Measurements from ENCODE around the gene MTURN. TPM values are rescaled to one million over a fixed set of nuclear protein-coding genes. Genes with fewer than 3 reads are reported as not detected.

MTURN gene
- total RNA-seq, 4 donors from 2014 or later: 32.0 to 86.3 (median 44.0) TPM

DNA sequence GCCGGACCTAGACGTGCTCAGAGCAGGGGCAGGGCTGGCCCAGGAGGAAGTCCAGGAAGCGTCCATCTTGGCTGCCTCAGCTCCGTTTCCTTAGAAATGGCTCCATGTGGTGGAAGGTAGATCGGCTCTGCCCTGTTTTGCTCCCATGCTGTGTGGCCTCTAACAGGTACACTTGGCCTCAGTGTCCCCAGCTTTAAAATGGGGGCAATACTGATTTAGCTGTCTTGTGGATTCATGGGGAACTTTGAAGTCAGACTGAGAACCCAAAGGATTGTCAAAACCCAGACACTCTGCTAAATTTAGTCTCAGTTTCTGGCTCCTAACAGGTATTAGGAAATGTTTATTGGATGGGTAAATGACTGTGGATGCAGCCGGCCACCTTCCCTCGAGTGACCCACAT, 15.9 kb downstream of the MTURN start:
- TF ChIP-seq, protein P1, sequence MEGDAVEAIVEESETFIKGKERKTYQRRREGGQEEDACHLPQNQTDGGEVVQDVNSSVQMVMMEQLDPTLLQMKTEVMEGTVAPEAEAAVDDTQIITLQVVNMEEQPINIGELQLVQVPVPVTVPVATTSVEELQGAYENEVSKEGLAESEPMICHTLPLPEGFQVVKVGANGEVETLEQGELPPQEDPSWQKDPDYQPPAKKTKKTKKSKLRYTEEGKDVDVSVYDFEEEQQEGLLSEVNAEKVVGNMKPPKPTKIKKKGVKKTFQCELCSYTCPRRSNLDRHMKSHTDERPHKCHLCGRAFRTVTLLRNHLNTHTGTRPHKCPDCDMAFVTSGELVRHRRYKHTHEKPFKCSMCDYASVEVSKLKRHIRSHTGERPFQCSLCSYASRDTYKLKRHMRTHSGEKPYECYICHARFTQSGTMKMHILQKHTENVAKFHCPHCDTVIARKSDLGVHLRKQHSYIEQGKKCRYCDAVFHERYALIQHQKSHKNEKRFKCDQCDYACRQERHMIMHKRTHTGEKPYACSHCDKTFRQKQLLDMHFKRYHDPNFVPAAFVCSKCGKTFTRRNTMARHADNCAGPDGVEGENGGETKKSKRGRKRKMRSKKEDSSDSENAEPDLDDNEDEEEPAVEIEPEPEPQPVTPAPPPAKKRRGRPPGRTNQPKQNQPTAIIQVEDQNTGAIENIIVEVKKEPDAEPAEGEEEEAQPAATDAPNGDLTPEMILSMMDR (IDR thresholded peaks at IDR 0.05): no peak
- no peak for TF ChIP-seq POLR2A (IDR thresholded peaks at IDR 0.05)
- H3K27me3 ChIP-seq: no peaks in the 10 kb centered on the region
- no peaks in the 10 kb centered on the region for H3K9me3 ChIP-seq
- intact Hi-C loops (cut with DNase I): no loop called here
- H3K4me3 ChIP-seq (replicated peaks in 1 of 3): no peak overlapping the region
- peaks cover 0 to 4% of the 10 kb centered on the region in 2 donors for H3K4me1 ChIP-seq
- DNase-seq: no peak
- no peak overlapping the region for H3K27ac ChIP-seq
- WGBS, 2 donors: 90 to 92% methylated on average over 7 of the region's 7 CpGs
- H3K36me3 ChIP-seq: no peaks in the 10 kb centered on the region

DNA sequence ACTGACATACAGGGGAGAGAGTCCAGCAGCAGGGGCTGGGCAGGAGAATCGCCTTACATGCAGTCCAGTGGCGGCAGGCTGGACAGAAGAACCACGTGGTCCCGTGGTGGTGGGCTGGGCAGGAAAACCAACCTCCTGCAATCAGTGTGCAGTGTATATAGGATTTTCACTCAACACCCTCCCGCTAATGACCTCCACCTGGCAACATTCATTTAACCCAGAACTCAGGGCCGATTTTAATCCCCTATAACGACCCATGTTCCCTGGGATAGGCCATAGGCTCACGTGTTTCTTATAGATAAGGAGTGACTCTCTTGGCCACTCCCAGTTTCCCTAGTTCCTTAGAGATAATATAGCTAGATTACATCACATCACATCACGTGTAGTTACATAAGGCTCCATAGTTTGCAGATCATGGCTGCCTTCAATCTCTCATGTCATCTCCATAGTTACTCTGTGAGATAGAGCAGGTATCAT, 19.4 kb downstream of the MTURN start:
- WGBS, 2 donors: 94 to 96% methylated on average over 9 of the region's 9 CpGs
- DNase-seq: no peak
- peaks cover 0 to 8% of the 10 kb centered on the region in 2 donors for H3K36me3 ChIP-seq

DNA sequence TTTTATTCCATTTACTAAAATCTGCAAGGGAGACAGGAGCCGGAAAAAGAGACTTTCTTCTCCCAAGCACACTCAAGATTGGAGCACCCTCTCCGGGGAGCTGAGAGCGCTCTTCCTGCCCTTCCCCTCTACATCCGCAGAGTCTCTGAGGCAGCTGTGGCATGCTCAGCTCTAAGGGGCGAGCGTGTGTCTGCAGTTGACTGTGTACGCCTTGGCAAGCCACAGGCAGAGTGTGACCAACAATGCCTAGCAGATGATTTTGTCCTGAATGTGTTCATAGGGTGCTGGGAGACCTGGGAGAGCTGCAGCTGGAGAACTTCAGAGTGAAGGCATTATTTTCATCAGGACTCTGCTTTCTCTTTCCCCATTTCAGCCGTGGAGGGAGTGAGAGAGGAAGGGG, 20.7 kb downstream of the MTURN start:
- WGBS, 2 donors: 47 to 53% methylated on average over 8 of the region's 8 CpGs
- Histone ChIP-seq H3K36me3 (peaks cover 0 to 8% of the 10 kb centered on the region in 2 donors), H3K9me3 (no peaks in the 10 kb centered on the region), H3K27ac (no peak overlapping the region), H3K4me3 (replicated peaks in 1 of 3) (no peak overlapping the region), H3K27me3 (no peaks in the 10 kb centered on the region), H3K4me1 (peaks cover 0 to 8% of the 10 kb centered on the region in 2 donors)
- DNase-seq: peak; percentile 49 to 57
- TF ChIP-seq POLR2A (IDR thresholded peaks at IDR 0.05): no peak
- TF ChIP-seq, protein P1 (IDR thresholded peaks at IDR 0.05): no peak
- intact Hi-C loops (cut with DNase I): no loop called here

More for the DNA sequence above, 19.4 kb downstream of the MTURN start:
- H3K4me1 ChIP-seq: peaks cover 0 to 4% of the 10 kb centered on the region in 2 donors
- TF ChIP-seq, protein P1 (IDR thresholded peaks at IDR 0.05): no peak
- no peak for TF ChIP-seq POLR2A (IDR thresholded peaks at IDR 0.05)
- H3K9me3 ChIP-seq: no peaks in the 10 kb centered on the region
- no peaks in the 10 kb centered on the region for H3K27me3 ChIP-seq
- H3K27ac ChIP-seq: no peak overlapping the region
- intact Hi-C loops (cut with DNase I): no loop called here
- no peak overlapping the region for H3K4me3 ChIP-seq (replicated peaks in 1 of 3)

DNA sequence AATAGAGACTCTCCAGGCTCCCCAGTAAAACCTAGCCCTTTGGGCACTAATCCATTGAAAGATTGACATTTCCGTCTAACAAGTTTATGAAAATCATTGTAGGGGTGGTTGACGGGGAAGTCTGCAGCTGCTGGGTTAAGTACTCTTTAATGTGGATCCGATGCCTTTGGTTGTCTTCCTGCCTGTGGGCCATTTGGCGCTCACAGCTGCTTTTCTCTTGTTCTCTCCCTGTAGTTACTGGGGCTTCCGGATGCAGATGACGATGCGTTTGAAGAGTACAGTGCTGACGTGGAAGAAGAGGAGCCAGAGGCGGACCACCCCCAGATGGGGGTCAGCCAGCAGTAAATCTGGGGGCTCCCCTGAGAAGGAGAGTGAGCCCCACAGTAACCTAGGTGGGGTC, 22.4 kb downstream of the MTURN start:
- no peak for TF ChIP-seq POLR2A (IDR thresholded peaks at IDR 0.05)
- TF ChIP-seq, protein P1 (IDR thresholded peaks at IDR 0.05): no peak
- Histone ChIP-seq H3K27ac (no peak overlapping the region), H3K27me3 (no peaks in the 10 kb centered on the region), H3K36me3 (peaks cover 0 to 8% of the 10 kb centered on the region in 2 donors), H3K4me3 (replicated peaks in 1 of 3) (no peak overlapping the region), H3K4me1 (peaks cover 0 to 8% of the 10 kb centered on the region in 2 donors), H3K9me3 (no peaks in the 10 kb centered on the region)
- intact Hi-C loops (cut with DNase I): no loop called here
- WGBS, 2 donors: 87 to 95% methylated on average over 9 of the region's 9 CpGs
- no peak for DNase-seq

DNA sequence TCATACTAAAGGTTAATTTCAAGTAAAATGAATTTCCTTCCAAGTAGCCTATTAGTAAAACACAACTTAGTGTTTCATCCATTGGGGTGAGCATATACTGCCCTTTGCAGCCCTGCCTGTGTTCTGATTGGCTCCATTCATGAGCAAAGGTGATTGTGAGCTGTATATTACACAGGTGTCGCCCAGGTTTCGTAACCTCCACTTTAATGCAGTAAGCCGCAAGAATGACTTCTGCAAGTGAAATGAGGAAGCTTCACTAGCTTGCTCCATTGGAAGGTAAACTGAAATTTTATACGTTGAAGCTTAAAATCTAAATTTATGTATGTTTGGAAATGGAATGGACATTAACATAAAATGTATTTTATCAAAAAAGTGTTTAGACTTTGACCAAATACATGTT, 24.4 kb downstream of the MTURN start:
- intact Hi-C loops (cut with DNase I): no loop called here
- DNase-seq: no peak
- peaks cover 2 to 12% of the 10 kb centered on the region in 2 donors for H3K4me1 ChIP-seq
- H3K27me3 ChIP-seq: no peaks in the 10 kb centered on the region
- H3K4me3 ChIP-seq (replicated peaks in 1 of 3): no peak overlapping the region
- H3K27ac ChIP-seq: no peak overlapping the region
- no peak for TF ChIP-seq POLR2A (IDR thresholded peaks at IDR 0.05)
- TF ChIP-seq, protein P1 (IDR thresholded peaks at IDR 0.05): no peak
- H3K36me3 ChIP-seq: peaks cover 0 to 8% of the 10 kb centered on the region in 2 donors
- H3K9me3 ChIP-seq: no peaks in the 10 kb centered on the region
- 91 to 94% methylated on average over 4 of the region's 4 CpGs for WGBS, 2 donors

Data from thyroid gland (tissue), 4 donors.